Measurements from ENCODE around the gene CGREF1.

CGREF1 gene

GRCh38 chr2:27118525-27119329 is at the start of gene CGREF1:
Gene CGREF1 (minus strand): TSS chr2:27119128. CDS start chr2:27104366, 14,762 bp downstream.
- DNase-seq, result peak; percentile 36

DNA sequence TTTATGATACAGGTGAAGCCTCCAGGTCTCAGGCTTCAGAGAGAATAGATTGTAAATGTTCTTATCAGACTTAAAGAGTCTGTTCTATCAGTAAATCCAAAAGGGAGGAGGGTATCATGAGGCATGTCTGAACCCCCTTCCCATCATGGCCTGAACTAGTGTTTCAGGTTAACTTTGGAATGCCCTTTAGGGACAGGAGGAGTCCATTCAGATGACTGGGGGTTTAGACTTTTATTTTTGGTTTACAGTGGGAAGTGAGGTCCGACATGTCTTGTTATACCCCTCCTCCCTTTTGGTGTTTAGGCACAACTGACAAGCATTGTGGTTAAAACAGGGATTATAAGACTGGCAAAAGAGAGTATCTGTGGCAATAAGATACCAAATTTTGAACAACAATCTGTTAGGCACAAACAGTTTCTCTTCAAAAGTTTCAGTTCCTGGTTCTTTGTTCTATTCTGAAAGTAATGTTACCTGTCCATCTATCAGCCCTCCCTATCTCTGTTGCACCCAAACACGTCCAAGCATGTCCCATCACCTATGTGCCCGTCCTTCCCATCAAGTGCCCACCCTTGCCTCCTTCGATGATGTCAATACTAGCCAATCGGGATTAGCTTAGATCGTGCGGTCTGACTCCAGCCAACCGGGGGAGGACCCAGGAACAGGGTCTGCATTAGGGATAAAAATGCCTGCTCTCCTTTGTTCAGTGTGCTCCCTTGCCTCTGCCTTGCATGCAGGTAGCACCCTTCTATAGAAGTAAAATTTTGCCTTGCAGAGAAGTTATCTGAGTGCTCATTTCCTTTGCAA is 46.2 kb upstream of the CGREF1 start:
- no peak for DNase-seq

GRCh38 chr2:27162151-27163121 is 43.5 kb upstream of the CGREF1 start:
- no peak for DNase-seq

GRCh38 chr2:27160191-27160590 is 41.3 kb upstream of the CGREF1 start:
- no peak for DNase-seq

DNA sequence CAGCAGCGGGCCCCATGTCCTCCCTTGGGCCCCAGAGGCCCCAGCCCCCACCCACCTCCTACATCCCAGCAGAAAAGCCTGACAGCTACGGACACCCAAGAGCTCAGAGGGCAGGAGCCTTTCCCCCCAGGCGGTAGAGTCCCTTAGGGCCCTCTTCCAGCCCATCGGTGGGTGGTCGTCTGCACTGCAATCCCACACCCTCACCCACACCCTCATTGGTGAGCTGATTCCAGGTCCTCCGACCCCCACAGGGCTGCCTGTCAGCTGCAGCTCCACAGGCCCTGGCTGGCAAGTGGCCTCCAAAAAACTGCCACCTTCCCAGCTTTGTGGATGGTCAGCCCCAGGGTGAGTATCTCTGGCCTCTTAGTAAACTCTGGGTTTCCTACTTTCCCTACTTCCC is 40.3 kb upstream of the CGREF1 start:
- no peak for DNase-seq

DNA sequence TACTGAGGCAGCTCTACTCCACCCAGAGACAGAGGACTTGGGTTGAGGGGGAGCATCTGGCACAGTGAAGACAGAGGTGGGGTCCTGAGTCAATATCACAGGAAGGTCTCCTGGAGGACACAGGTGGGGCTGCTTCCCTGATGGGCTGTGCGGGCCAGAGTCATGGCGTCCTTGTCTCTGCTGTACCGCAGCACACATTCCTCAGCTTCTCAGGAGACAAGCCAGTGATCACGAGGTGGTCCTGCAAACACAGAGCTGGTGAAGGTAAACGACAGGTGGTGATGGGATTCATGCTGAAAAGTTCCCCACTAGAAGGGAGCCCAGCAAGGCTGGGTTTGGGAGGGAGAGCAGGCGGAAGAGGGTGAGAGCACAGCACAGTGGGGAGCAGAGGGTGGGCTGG is 39.5 kb upstream of the CGREF1 start:
- no peak for DNase-seq

DNA sequence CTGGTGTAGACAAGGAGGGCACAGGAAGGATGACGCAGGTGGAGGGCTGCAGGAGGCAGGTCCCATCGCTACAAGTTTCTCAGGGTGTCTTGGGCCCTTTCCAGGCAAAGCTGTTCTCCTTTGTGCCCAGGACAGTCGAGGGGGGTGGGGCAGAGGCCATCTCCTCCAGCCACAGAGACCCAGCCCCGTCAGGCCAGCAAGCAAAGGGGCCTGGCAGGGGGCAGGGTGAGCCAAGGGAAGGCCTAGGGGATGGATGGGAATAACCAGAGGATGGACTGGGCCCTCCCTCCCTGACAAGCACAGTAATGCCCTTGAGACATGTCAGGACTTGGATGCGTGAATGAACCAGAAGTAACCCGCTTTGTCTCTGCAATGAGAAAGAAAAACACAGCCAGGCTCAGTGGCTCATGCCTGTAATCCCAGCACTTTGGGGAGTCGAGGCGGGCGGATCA is 36.2 kb upstream of the CGREF1 start:
- no peak for DNase-seq

GRCh38 chr2:27154488-27154887 is 35.6 kb upstream of the CGREF1 start:
- no peak for DNase-seq

- DNase-seq, result no peak
Observed at GRCh38 chr2:27152796-27153464, 34.0 kb upstream of the CGREF1 start.

GRCh38 chr2:27152102-27152795 is 33.3 kb upstream of the CGREF1 start:
- DNase-seq, result no peak

DNA sequence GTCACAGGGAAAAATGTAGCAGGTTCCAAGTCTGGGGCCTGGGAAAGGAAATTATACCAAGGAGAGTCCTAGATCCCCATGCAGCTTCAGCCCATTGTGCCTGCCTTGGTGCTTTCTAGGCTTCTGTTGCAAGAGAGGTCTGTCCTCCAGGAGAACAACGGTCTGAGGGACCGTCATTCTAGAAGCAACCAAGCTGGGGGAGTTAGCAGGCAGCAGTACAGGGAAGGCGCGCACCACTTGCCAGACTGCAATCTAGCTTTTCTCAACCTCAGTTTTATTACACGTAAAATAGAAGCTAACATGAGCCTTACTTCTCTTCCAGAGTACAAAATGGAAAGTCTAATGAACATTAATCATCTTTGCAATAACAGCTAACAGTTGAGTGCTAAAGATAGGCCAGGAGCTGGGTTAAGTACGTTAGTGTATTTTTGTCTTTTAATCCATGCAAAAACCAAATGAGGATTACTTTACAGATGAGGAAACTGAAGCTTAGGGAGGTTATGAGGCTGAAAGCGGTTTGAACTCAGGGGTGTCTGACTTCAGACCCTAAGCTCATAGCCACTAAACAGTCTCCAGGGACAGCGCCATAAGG is 31.8 kb upstream of the CGREF1 start:
- no peak for DNase-seq

GRCh38 chr2:27149570-27150405 is 30.9 kb upstream of the CGREF1 start:
- DNase-seq, result no peak

DNA sequence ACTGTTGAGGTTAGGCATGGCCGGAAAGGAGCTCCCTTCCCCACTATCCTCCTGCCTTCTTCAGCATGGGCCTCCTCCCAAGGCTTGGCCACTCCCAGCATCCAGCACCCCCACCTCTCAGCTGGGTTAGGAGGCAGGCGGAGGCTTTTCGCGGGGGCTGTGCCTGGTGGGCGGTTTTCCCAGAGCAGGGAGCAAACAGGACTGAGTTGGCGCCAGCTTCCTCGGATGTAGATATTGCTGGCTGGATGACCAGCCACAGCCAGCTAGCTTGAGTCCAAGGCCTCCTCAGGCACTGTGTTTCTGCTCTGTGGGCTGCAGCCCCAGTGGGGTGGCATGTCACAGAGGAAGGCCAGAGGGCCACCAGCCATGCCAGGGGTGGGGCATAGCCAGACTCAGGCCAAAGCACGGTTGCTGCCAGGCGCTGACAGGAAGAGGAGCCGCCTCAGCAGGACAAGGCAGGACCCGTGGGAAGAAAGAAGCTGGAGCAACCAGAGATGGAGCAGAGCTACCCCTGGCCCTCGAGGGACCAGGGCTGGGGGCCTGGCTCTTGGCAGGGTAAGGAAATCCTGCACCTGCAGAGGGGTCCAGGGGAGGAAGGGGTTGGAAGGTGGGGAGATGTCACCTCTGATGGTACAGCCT is 30.0 kb upstream of the CGREF1 start, which contains the start of gene TCF23:
Gene TCF23, plus strand, starts transcription at position 204 of the 639 bp plus-strand sequence. Its CDS starts 130 bp downstream, at position 334.
- no peak for DNase-seq

DNA sequence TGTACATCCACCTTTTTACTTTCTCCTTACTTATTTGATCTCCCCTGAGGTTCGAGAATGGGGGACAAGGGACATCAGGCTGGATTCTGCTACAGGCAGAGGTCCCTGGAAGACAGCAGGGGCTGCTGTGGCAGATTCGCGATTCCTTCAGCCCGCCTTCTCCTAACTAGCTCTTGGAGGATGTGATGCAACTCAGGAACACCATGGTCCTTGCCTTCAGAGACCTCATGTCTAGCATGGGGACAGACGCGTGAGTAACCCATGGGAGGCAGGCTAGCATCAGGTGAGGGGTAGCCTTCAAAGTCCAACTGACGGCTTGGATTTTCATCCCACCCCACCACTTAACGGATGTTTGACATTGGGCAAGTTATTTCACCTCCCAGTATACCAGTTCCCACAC is 29.0 kb upstream of the CGREF1 start:
- DNase-seq, result no peak

- no peak for DNase-seq
Observed at GRCh38 chr2:27145682-27146081, 26.8 kb upstream of the CGREF1 start.

DNA sequence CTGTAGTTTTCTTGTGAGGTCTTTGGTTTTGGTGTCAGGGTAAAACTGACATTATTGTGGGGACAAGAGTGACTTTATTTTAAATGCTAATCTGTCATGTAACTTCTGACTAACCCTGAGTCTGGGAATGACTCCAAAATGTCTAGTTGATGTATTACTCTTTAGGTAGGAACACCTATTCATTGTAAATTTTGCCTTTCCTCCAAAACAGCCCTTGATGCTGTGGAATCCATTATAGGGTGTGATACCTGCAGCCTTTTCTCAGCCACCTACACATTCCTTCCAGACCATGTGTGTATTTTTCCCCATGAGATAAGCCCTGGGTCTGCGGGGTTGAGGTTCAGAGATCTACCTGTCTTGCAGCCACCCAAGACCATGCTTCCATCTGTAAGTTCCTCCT is 24.4 kb upstream of the CGREF1 start:
- no peak for DNase-seq

GRCh38 chr2:27139310-27139709 is 20.4 kb upstream of the CGREF1 start, which contains the start of gene PRR30:
Gene PRR30 (minus strand): TSS chr2:27139410. CDS start chr2:27138329, 1,081 bp downstream.
- no peak for DNase-seq

GRCh38 chr2:27138111-27138510 is 19.2 kb upstream of the CGREF1 start:
- no peak for DNase-seq

DNA sequence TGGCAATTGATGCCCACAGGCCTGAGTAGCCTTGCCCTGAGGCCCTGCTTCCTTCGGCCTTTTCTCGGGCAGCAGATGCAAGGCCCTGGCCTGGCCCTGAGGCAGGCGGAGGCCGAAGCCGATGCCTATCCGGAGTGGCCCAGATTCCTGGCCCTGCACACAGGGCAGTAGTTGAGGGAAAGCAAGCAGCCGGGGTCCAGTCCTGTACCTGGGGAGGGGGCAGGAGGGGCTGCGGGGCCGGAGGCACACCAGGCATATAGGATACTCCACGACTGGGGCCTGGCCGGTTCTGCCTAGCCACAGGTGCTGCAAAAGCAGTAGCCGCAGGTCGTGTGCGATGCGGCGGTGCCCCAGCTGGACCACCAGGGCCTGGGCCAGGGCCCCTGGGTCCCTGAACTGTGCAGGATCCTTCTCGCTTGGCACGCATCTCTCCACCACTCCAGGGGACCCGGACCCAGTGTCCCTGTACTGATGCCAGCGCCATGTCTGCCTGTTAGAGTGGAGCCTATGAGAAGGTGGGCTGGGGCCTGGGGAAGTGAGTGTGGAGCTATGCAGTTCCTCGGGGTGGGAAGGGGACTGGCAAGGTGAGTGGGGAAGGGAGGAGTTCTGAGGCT is 18.5 kb upstream of the CGREF1 start:
- DNase-seq, result no peak
